SK-N-SH (cell line): ENCODE results near the gene RAB21. TPM values are rescaled to one million over a fixed set of nuclear protein-coding genes. Genes with fewer than 3 reads are reported as not detected.

Experiments
- CTCF ChIA-PET: fragments of 300-600, 350-600 bp; formaldehyde crosslinking; extraction: SDS; loops from one replicate; lab custom pipeline; 2021; lab: Yijun Ruan, JAX
- POLR2A ChIA-PET: fragments of 350-600 bp; sonication (Branson Sonifier 250); formaldehyde crosslinking; extraction: SDS; loops from one replicate; lab custom pipeline; 2020; ENCODE audit warnings: antibody characterized with exemption, inconsistent platforms; lab: Yijun Ruan, JAX
- DNase-seq: peaks from one replicate; pipeline ENCODE4 v3.0.0; 2012
- H2AFZ ChIP-seq: fragments of 200-600 bp; sonication (generic); 2 replicates; pipeline ENCODE4 v1.8.1; 2016; ENCODE audit warnings: antibody characterized with exemption, mild to moderate bottlenecking, low read depth
- H3F3A ChIP-seq: fragments of 200-600 bp; sonication (generic); replicated peaks from 2 replicates; pipeline ENCODE3; 2016; ENCODE audit warnings: antibody characterized with exemption, mild to moderate bottlenecking; ENCODE audit not compliant: insufficient read depth
- H3K27ac ChIP-seq, 2 experiments: fragments of 200-500 bp in 1 of 2; fragments of 200-600 bp in 1 of 2; sonication (Bioruptor generic) in 1 of 2; sonication (generic), shearing (Covaris generic) in 1 of 2; 2 replicates each; pipeline versions ENCODE4 v1.5.1 to v1.6.1; 2014 to 2016; ENCODE audit warnings: low read depth in 2 of 2, inconsistent platforms in 1 of 2, low read length in 1 of 2, mild to moderate bottlenecking in 1 of 2, mixed read lengths in 1 of 2
- H3K27me3 ChIP-seq: fragments of 200-600 bp; sonication (generic), shearing (Covaris generic); 2 replicates; pipeline ENCODE4 v1.6.1; 2016; ENCODE audit warnings: mixed run types; ENCODE audit not compliant: insufficient read depth
- H3K36me3 ChIP-seq, 2 experiments: fragments of 200-500 bp in 1 of 2; fragments of 200-600 bp in 1 of 2; sonication (Bioruptor generic) in 1 of 2; sonication (generic) in 1 of 2; replicated peaks in 1 of 2; 2 replicates each; pipeline versions ENCODE3 to v1.5.1; 2014 to 2016; ENCODE audit warnings: low read length in 1 of 2, mild to moderate bottlenecking in 1 of 2; ENCODE audit not compliant: insufficient read depth in 2 of 2, control insufficient read depth in 1 of 2
- H3K4me1 ChIP-seq, 2 experiments: fragments of 200-500 bp in 1 of 2; fragments of 200-600 bp in 1 of 2; sonication (Bioruptor generic) in 1 of 2; sonication (generic), shearing (Covaris generic) in 1 of 2; 2 replicates each; pipeline versions ENCODE4 v1.5.1 to v1.6.1; 2014 to 2016; ENCODE audit warnings: low read depth in 1 of 2, low read length in 1 of 2, mixed run types in 1 of 2; ENCODE audit not compliant: insufficient read depth in 2 of 2, control insufficient read depth in 1 of 2
- H3K4me2 ChIP-seq: fragments of 200-600 bp; sonication (generic), shearing (Covaris generic); 2 replicates; pipeline ENCODE4 v1.6.1; 2017; ENCODE audit warnings: mixed run types
- H3K4me3 ChIP-seq, 2 experiments: fragments of 200-500 bp in 1 of 2; fragments of 200-600 bp in 1 of 2; sonication (Bioruptor generic) in 1 of 2; sonication (generic), shearing (Covaris generic) in 1 of 2; 2 replicates each; pipeline versions ENCODE4 v1.5.1 to v1.8.1; 2014 to 2016; ENCODE audit warnings: low read depth in 2 of 2, inconsistent platforms in 1 of 2, low read length in 1 of 2, mild to moderate bottlenecking in 1 of 2, mixed read lengths in 1 of 2, moderate library complexity in 1 of 2
- H3K79me2 ChIP-seq: fragments of 200-600 bp; sonication (generic); 2 replicates; pipeline ENCODE4 v1.8.1; 2017; ENCODE audit warnings: mild to moderate bottlenecking; ENCODE audit not compliant: insufficient read depth
- H3K9ac ChIP-seq: fragments of 200-600 bp; sonication (generic); 2 replicates; pipeline ENCODE4 v1.6.1; 2017; ENCODE audit warnings: mixed run types
- H3K9me2 ChIP-seq: fragments of 200-600 bp; sonication (generic); 2 replicates; pipeline ENCODE4 v1.6.1; 2017; ENCODE audit warnings: mixed run types
- H3K9me3 ChIP-seq: fragments of 200-600 bp; sonication (generic); 2 replicates; pipeline ENCODE4 v1.6.1; 2017; ENCODE audit warnings: mixed run types, mild to moderate bottlenecking, moderate library complexity
- H4K20me1 ChIP-seq: fragments of 200-600 bp; sonication (generic); 2 replicates; pipeline ENCODE4 v1.6.1; 2017; ENCODE audit warnings: mild to moderate bottlenecking, mixed run types; ENCODE audit not compliant: insufficient read depth
- ELF1 ChIP-seq: IDR thresholded peaks from 2 replicates; pipeline ENCODE4 v1.4.0; 2012
- EP300 ChIP-seq, 2 experiments: IDR thresholded peaks; 2 replicates each; pipeline versions ENCODE4 v1.4.0 to v1.6.1; 2012; ENCODE audit warnings: borderline replicate concordance in 1 of 2, low read depth in 1 of 2, low read length in 1 of 2
- FOSL2 ChIP-seq: IDR thresholded peaks from 2 replicates; pipeline ENCODE4 v1.4.0; 2012; ENCODE audit warnings: low read depth, mild to moderate bottlenecking, moderate library complexity, borderline replicate concordance
- FOXJ3 ChIP-seq: sonication (generic); formaldehyde crosslinking; IDR thresholded peaks from 2 replicates; pipeline ENCODE4 v1.5.1; 2020; ENCODE audit warnings: mild to moderate bottlenecking, missing genetic modification reagents
- FOXM1 ChIP-seq: IDR thresholded peaks from 2 replicates; pipeline ENCODE4 v1.4.0; 2012; ENCODE audit warnings: low read depth, mild to moderate bottlenecking
- GATA2 ChIP-seq: sonication (generic); formaldehyde crosslinking; IDR thresholded peaks from 2 replicates; pipeline ENCODE4 v1.5.0; 2020; ENCODE audit warnings: mild to moderate bottlenecking, missing genetic modification reagents
- IRF3 ChIP-seq: fragments of 150-350 bp; IDR thresholded peaks from 2 replicates; pipeline ENCODE4 v1.6.1; 2016; ENCODE audit warnings: mild to moderate bottlenecking, low read depth, low read length
- JUND ChIP-seq: IDR thresholded peaks from 2 replicates; pipeline ENCODE4 v1.4.0; 2012
- MEF2A ChIP-seq: IDR thresholded peaks from 2 replicates; pipeline ENCODE4 v1.4.0; 2012; ENCODE audit warnings: low read depth, borderline replicate concordance
- MXI1 ChIP-seq: IDR thresholded peaks from 2 replicates; pipeline ENCODE4 v1.6.1; 2012; ENCODE audit warnings: mild to moderate bottlenecking, low read depth, low read length, improper control_type of control experiment
- PBX3 ChIP-seq: IDR thresholded peaks from 2 replicates; pipeline ENCODE4; 2012
- RCOR1 ChIP-seq: fragments of 150-350 bp; IDR thresholded peaks from 2 replicates; pipeline ENCODE4 v1.6.1; 2017; ENCODE audit warnings: antibody characterized with exemption, low read length
- TAF1 ChIP-seq: IDR thresholded peaks from 2 replicates; pipeline ENCODE4 v1.6.1; 2012; ENCODE audit warnings: low read depth, mild to moderate bottlenecking, low read length, moderate library complexity, borderline replicate concordance
- TCF12 ChIP-seq: IDR thresholded peaks from 2 replicates; pipeline ENCODE4 v1.4.0; 2012
- USF2 ChIP-seq: fragments of 150-350 bp; IDR thresholded peaks from 2 replicates; pipeline ENCODE4 v1.6.1; 2017; ENCODE audit warnings: antibody characterized with exemption, low read length, low read depth, borderline replicate concordance
- YY1 ChIP-seq: IDR thresholded peaks from 2 replicates; pipeline ENCODE4 v1.4.0; 2012; ENCODE audit warnings: low read depth, mild to moderate bottlenecking
- ZBTB33 ChIP-seq: IDR thresholded peaks from 2 replicates; pipeline ENCODE4 v1.4.0; 2012; ENCODE audit warnings: low read depth, borderline replicate concordance
- WGBS: methylation state at CpG from one replicate; pipeline ENCODE4 v1.1.6; 2017; ENCODE audit warnings: low lambda C conversion rate; 5-methylcytosine and 5-hydroxymethylcytosine counted together
- polyA plus RNA-seq, 3 experiments: library from polyadenylated mRNA; depleted of rRNA; stranded (reverse); fragments of >200 nt; gene quantifications; 2 replicates each; pipeline ENCODE4 v1.2.3, GENCODE V29; 2012

The RAB21 gene
- polyA plus RNA-seq, 1 of the 3 experiments (the other 2 are of a cell fraction) = 6.5 TPM

GRCh38 chr12:71767183-71767582 is 12.5 kb downstream of the RAB21 start (continued):
- TF ChIP-seq PBX3 = no peak
- TF ChIP-seq YY1 = no peak

GRCh38 chr12:71768900-71769299 is 14.2 kb downstream of the RAB21 start:
- TF ChIP-seq YY1 = no peak
- no peak for TF ChIP-seq ELF1
- no peak for TF ChIP-seq MXI1
- TF ChIP-seq EP300 (IDR thresholded peaks at IDR 0.05; ENCODE audit: borderline replicate concordance in 1 of 2, low read depth in 1 of 2, low read length in 1 of 2) = no peak
- no peak for TF ChIP-seq ZBTB33
- no peak for TF ChIP-seq FOXM1
- no peak for TF ChIP-seq JUND
- no peak for TF ChIP-seq FOSL2
- TF ChIP-seq RCOR1 = no peak
- no peak for TF ChIP-seq USF2
- no peak for TF ChIP-seq TCF12
- no peak for TF ChIP-seq IRF3
- TF ChIP-seq GATA2 = no peak
- TF ChIP-seq TAF1 = no peak
- TF ChIP-seq FOXJ3 (CRISPR knock-in tag) = no peak
- no peak for TF ChIP-seq MEF2A
- Histone ChIP-seq H3K9ac (no peak overlapping the region), H3K4me1 (peaks cover 0 to 3% of the 10 kb centered on the region in 2 experiments; a peak in 2 of 4 replicates), H3F3A (no peaks in the 10 kb centered on the region), H3K27me3 (no peaks in the 10 kb centered on the region), H3K4me3 (no peak overlapping the region), H3K36me3 (peaks cover 22 to 33% of the 10 kb centered on the region in 2 experiments), H3K9me2 (no peaks in the 10 kb centered on the region), H2AFZ (no peak overlapping the region), H4K20me1 (peaks cover 37% of the 10 kb centered on the region), H3K4me2 (no peak overlapping the region), H3K27ac (no peak overlapping the region), H3K79me2 (peaks cover 74% of the 10 kb centered on the region), H3K9me3 (no peaks in the 10 kb centered on the region)
- DNase-seq = no peak
- CTCF ChIA-PET = no interaction called here
- POLR2A ChIA-PET = no interaction called here
- 99% methylated on average over 2 of the region's 2 CpGs for WGBS
